ENCODE data around the gene SPTLC3. TPM values are rescaled to one million over a fixed set of nuclear protein-coding genes. Genes with fewer than 3 reads are reported as not detected.

The SPTLC3 gene
- total RNA-seq (2014; rRNA removed; shearing (Covaris generic)) = not detected in 2 replicates
- not detected in 2 replicates for total RNA-seq (2022)
- Bru-seq, nascent RNA = percentile 2 among the genes with signal in this experiment
- not detected for BruChase-seq, experiment 1, labeled RNA remaining after a 6-hour chase
- percentile 1 among the genes with signal in this experiment for BruChase-seq, experiment 2, labeled RNA remaining after a 2-hour chase
- long read RNA-seq = 0 reads

DNA sequence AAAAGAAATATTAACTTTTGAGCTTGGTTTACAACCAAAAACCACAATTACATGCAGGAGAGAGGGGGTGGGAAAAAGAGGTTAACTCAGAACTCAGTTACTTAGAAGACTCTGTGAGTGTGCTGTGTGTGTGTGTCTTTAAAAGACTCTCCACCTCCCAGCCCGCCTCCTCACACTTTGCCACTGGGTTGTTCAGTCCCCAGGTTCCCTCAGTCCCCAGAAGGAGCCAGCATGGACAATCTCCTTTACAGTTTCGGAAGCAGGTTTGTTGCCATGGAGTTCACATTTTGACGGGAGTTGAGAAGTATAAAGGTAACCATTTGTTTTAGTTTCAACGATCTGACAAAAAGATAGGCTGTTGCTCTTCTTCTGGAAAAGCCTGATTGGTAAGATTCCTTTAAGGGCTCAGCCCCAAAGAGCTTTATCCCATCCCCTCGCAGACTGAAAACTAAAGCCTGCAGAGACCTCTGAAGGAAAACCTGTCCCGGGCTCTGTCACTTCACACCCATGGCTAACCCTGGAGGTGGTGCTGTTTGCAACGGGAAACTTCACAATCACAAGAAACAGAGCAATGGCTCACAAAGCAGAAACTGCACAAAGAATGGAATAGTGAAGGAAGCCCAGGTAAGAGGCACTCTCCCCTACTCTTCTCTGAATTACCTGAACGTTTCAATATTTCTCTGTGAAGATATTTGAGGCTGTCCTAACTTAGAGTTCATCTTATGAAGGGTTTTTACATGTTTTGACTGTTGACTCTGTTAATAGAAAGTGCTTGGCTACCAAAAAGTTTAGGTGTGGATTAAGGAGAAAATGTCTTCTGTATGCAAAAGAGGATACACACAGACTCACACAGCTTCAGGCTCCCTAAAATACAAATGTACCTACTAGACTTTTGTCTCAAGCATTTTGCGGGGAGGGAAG lies at the start of gene SPTLC3:
SPTLC3 (plus strand) TSS at position 212 of the 921 bp plus-strand sequence; CDS start at position 508, 296 bp downstream.
- CTCF ChIA-PET (ENCODE audit: unreplicated experiment) = no interaction called here
- DNase-seq (ENCODE audit: low spot score) = peak; percentile 2
- intact Hi-C loops (cut with micrococcal nuclease; ENCODE audit: unreplicated experiment) = no loop called here

DNA sequence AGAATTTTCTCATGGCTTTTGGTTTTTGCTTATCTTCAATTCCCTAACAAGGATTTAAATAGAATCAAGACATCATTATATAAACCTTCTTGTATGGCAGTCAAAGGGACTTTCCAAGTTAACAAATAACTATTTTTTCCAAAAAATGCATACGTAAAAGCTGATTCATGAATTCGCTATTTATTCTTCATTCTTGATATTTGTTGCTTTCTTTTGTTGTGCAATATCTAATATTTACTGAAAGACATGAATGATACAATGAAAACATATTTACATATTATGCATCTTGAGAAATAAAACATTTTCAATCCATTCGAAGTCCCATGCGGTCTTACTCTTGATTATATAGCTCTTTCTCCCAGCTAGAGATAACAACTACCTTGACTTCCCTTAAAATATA lies 47.0 kb upstream of the SPTLC3 start:
- Histone ChIP-seq H4K20me1 (ENCODE audit: insufficient read depth, low read length) (no peaks in the 10 kb centered on the region), H3K4me3 (ENCODE audit: low read depth, low read length, poor library complexity, severe bottlenecking) (no peak overlapping the region), H3K4me2 (ENCODE audit: low read length) (no peak overlapping the region), H3K4me1 (ENCODE audit: insufficient read depth, low read length, poor library complexity, severe bottlenecking) (no peaks in the 10 kb centered on the region), H3K36me3 (ENCODE audit: insufficient read depth, low read length) (no peaks in the 10 kb centered on the region), H3K79me2 (ENCODE audit: insufficient read depth, low read depth, low read length) (no peaks in the 10 kb centered on the region), H3K9me3 (ENCODE audit: low read length) (no peaks in the 10 kb centered on the region), H3K27ac (ENCODE audit: low read depth, low read length, poor library complexity, severe bottlenecking) (no peak overlapping the region), H3K9me2 (ENCODE audit: insufficient read depth, low read length) (no peaks in the 10 kb centered on the region), H2AFZ (ENCODE audit: low read length) (no peak overlapping the region)
- TF ChIP-seq, protein P1, sequence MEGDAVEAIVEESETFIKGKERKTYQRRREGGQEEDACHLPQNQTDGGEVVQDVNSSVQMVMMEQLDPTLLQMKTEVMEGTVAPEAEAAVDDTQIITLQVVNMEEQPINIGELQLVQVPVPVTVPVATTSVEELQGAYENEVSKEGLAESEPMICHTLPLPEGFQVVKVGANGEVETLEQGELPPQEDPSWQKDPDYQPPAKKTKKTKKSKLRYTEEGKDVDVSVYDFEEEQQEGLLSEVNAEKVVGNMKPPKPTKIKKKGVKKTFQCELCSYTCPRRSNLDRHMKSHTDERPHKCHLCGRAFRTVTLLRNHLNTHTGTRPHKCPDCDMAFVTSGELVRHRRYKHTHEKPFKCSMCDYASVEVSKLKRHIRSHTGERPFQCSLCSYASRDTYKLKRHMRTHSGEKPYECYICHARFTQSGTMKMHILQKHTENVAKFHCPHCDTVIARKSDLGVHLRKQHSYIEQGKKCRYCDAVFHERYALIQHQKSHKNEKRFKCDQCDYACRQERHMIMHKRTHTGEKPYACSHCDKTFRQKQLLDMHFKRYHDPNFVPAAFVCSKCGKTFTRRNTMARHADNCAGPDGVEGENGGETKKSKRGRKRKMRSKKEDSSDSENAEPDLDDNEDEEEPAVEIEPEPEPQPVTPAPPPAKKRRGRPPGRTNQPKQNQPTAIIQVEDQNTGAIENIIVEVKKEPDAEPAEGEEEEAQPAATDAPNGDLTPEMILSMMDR (conservative IDR thresholded peaks at IDR 0.05; ENCODE audit: low read length) = no peak
- no peak for TF ChIP-seq EZH2phosphoT487 (IDR thresholded peaks at IDR 0.05; ENCODE audit: borderline replicate concordance, low read depth, low read length)
- ChIA-PET POLR2A (interaction anchor here (0.5 to 1.1 kb wide), 2 partner anchors 9 to 47 kb away, joined by 3 read pairs; no protein-coding TSS in a partner anchor), CTCF (ENCODE audit: unreplicated experiment) (no interaction called here)
- DNase-seq (ENCODE audit: low spot score) = no peak
- BruUV-seq (replicated peaks) = no TSS peak
- intact Hi-C loops (cut with micrococcal nuclease; ENCODE audit: unreplicated experiment) = no loop called here

More for the DNA sequence above, at the start of gene SPTLC3:
- Histone ChIP-seq H3K9me2 (ENCODE audit: insufficient read depth, low read length) (no peaks in the 10 kb centered on the region), H3K79me2 (ENCODE audit: insufficient read depth, low read depth, low read length) (no peaks in the 10 kb centered on the region), H3K9me3 (ENCODE audit: low read length) (no peaks in the 10 kb centered on the region), H3K4me3 (ENCODE audit: low read depth, low read length, poor library complexity, severe bottlenecking) (no peak within 1 kb of the TSS), H3K36me3 (ENCODE audit: insufficient read depth, low read length) (no peaks in the 10 kb centered on the region), H2AFZ (ENCODE audit: low read length) (no peak within 1 kb of the TSS), H3K27ac (ENCODE audit: low read depth, low read length, poor library complexity, severe bottlenecking) (no peak within 1 kb of the TSS), H3K4me1 (ENCODE audit: insufficient read depth, low read length, poor library complexity, severe bottlenecking) (peaks cover 21% of the 10 kb centered on the region), H3K4me2 (ENCODE audit: low read length) (peak within 1 kb of the TSS; percentile 48), H4K20me1 (ENCODE audit: insufficient read depth, low read length) (no peaks in the 10 kb centered on the region)
- POLR2A ChIA-PET = interaction anchor here (0.7 kb wide), 2 partner anchors 36 to 367 kb away, joined by 3 read pairs; no protein-coding TSS in a partner anchor
- no TSS peak for BruUV-seq (replicated peaks)
- TF ChIP-seq, protein P1 (conservative IDR thresholded peaks at IDR 0.05; ENCODE audit: low read length) = no peak
- no peak for TF ChIP-seq EZH2phosphoT487 (IDR thresholded peaks at IDR 0.05; ENCODE audit: borderline replicate concordance, low read depth, low read length)
